ENCODE measurements around the gene CERS6.
A peak's percentile ranks its signal among the peaks of the same experiment; 100 is the strongest.

Gene CERS6

GRCh38 chr2:168526641-168527040, 70.6 kb downstream of the CERS6 start:
- no peaks in the 10 kb centered on the region for H3K36me3 ChIP-seq (ENCODE audit: control insufficient read depth, insufficient read depth, low read length, severe bottlenecking)
- peaks cover 63% of the 10 kb centered on the region for H3K4me1 ChIP-seq (ENCODE audit: control insufficient read depth, insufficient read depth, low read length)
- H3K9me3 ChIP-seq (ENCODE audit: control insufficient read depth, low read length), result no peaks in the 10 kb centered on the region
- H3K4me3 ChIP-seq (ENCODE audit: low read length), result peak overlapping the region; percentile 26
- peak overlapping the region; percentile 69 for H3K9ac ChIP-seq (ENCODE audit: low read length)
- no peak for DNase-seq (ENCODE audit: low read depth)
- H3K27me3 ChIP-seq (replicated peaks; ENCODE audit: control insufficient read depth, insufficient read depth, low read length), result no peaks in the 10 kb centered on the region

DNA sequence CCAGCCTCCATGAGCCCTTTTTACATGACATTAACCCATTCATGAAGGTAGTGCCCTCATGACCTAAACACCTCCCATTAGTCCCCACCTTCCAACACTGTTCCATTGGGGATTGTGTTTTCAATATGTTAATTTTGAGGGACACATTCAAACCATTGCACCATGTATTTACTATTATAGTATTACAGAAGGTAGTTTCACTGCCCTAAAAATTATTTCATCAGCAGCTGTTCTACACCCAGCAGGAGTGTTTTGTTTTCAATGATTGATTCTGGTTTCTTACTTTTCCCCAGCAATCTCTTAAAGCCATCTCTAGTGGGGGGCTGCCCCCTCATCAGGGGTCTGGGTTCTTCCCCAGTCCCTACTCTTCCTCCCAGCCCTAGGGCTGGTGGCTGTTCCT, 71.9 kb downstream of the CERS6 start:
- no peaks in the 10 kb centered on the region for H3K27me3 ChIP-seq (replicated peaks; ENCODE audit: control insufficient read depth, insufficient read depth, low read length)
- H3K4me3 ChIP-seq (ENCODE audit: low read length), result peak overlapping the region; percentile 10
- H3K4me1 ChIP-seq (ENCODE audit: control insufficient read depth, insufficient read depth, low read length), result peaks cover 63% of the 10 kb centered on the region
- H3K9ac ChIP-seq (ENCODE audit: low read length), result peak overlapping the region; percentile 62
- no peaks in the 10 kb centered on the region for H3K9me3 ChIP-seq (ENCODE audit: control insufficient read depth, low read length)
- no peak for DNase-seq (ENCODE audit: low read depth)
- no peaks in the 10 kb centered on the region for H3K36me3 ChIP-seq (ENCODE audit: control insufficient read depth, insufficient read depth, low read length, severe bottlenecking)

GRCh38 chr2:168528469-168528868, 72.4 kb downstream of the CERS6 start:
- Histone ChIP-seq H3K27me3 (replicated peaks; ENCODE audit: control insufficient read depth, insufficient read depth, low read length) (no peaks in the 10 kb centered on the region), H3K9me3 (ENCODE audit: control insufficient read depth, low read length) (no peaks in the 10 kb centered on the region), H3K4me1 (ENCODE audit: control insufficient read depth, insufficient read depth, low read length) (peaks cover 63% of the 10 kb centered on the region), H3K36me3 (ENCODE audit: control insufficient read depth, insufficient read depth, low read length, severe bottlenecking) (no peaks in the 10 kb centered on the region), H3K9ac (ENCODE audit: low read length) (peak overlapping the region; percentile 62), H3K4me3 (ENCODE audit: low read length) (peak overlapping the region; percentile 31)
- DNase-seq (ENCODE audit: low read depth), result peak; percentile 64

DNA sequence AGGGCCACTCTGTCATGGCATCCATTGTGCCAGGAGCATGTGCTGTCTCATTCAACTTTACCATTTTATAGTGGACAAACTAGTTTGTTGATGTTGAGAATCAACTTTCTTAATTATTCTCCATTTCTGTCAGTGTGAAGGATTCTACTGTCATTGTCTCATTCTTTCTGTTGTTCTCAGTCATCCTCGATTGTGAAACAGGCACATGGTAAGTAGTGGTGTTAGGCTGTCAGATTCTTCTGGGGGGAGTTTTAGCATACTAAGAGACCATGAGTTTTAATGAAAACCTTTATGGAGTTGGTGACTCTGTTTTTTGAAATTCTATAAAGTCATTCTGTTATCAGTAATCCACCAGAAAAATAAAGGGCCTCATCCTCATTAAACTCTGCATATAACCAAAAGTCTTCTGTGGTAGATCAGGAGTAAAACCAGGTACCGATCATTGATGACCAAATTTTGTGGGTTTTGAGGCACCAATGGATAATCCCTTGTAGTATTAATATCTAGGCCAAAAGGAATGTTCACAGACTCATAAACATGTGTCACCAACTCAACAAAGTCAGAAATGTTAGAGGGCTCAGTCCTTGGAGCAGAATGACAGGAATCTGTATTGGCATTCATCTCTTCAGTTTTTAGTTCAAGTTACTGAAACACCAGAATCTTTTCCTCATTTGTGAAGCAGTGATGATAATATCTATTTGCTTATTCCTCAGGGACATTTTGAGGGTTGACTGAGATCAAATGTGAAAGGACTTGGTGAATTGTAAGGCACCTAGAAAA, 73.2 kb downstream of the CERS6 start:
- no peaks in the 10 kb centered on the region for H3K36me3 ChIP-seq (ENCODE audit: control insufficient read depth, insufficient read depth, low read length, severe bottlenecking)
- no peaks in the 10 kb centered on the region for H3K9me3 ChIP-seq (ENCODE audit: control insufficient read depth, low read length)
- no peaks in the 10 kb centered on the region for H3K27me3 ChIP-seq (replicated peaks; ENCODE audit: control insufficient read depth, insufficient read depth, low read length)
- peak overlapping the region; percentile 62 for H3K9ac ChIP-seq (ENCODE audit: low read length)
- peaks cover 63% of the 10 kb centered on the region for H3K4me1 ChIP-seq (ENCODE audit: control insufficient read depth, insufficient read depth, low read length)
- peak overlapping the region; percentile 31 for H3K4me3 ChIP-seq (ENCODE audit: low read length)
- DNase-seq (ENCODE audit: low read depth), result no peak

DNA sequence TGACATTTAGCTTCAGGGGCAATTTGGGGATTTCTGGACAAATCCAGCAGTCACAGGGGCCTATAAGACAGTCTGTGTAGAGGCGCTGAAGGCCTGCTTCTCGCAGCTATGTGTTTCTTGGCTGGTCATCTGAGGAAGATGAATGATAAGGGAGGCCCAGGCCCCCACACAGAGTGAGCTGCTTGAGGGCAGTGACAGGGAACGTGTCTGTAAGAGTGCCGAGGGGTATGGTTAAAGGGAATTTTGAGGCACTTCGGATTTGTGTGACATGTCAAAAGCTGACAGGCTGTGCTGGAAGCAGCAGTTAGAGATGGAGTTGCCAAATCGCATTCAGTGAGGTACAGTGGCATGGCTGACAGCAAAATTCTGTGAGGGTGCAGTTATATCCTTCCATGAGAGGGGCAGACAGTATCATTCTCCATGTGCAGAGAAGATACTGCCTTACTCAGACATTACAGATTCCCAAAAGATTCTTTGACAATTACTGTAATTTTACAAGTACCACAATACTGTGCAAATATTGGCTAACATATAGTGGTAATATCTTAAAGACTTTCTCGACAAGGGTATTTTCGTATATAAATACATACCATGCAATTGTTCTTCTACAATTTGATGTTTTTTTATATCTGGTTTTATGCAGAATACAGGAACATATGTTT, 74.0 kb downstream of the CERS6 start:
- no peak for DNase-seq (ENCODE audit: low read depth)
- H3K27me3 ChIP-seq (replicated peaks; ENCODE audit: control insufficient read depth, insufficient read depth, low read length), result no peaks in the 10 kb centered on the region
- H3K9ac ChIP-seq (ENCODE audit: low read length), result peak overlapping the region; percentile 22
- peaks cover 63% of the 10 kb centered on the region for H3K4me1 ChIP-seq (ENCODE audit: control insufficient read depth, insufficient read depth, low read length)
- H3K9me3 ChIP-seq (ENCODE audit: control insufficient read depth, low read length), result no peaks in the 10 kb centered on the region
- no peaks in the 10 kb centered on the region for H3K36me3 ChIP-seq (ENCODE audit: control insufficient read depth, insufficient read depth, low read length, severe bottlenecking)
- no peak overlapping the region for H3K4me3 ChIP-seq (ENCODE audit: low read length)

- H3K9me3 ChIP-seq (ENCODE audit: control insufficient read depth, low read length), result no peaks in the 10 kb centered on the region
- H3K9ac ChIP-seq (ENCODE audit: low read length), result peak overlapping the region; percentile 56
- DNase-seq (ENCODE audit: low read depth), result peak; percentile 66
- no peaks in the 10 kb centered on the region for H3K36me3 ChIP-seq (ENCODE audit: control insufficient read depth, insufficient read depth, low read length, severe bottlenecking)
- no peaks in the 10 kb centered on the region for H3K27me3 ChIP-seq (replicated peaks; ENCODE audit: control insufficient read depth, insufficient read depth, low read length)
- peaks cover 58% of the 10 kb centered on the region for H3K4me1 ChIP-seq (ENCODE audit: control insufficient read depth, insufficient read depth, low read length)
- H3K4me3 ChIP-seq (ENCODE audit: low read length), result no peak overlapping the region
These were observed 75.0 kb downstream of the CERS6 start for GRCh38 chr2:168530982-168531622.

- Histone ChIP-seq H3K4me1 (ENCODE audit: control insufficient read depth, insufficient read depth, low read length) (peaks cover 27% of the 10 kb centered on the region), H3K27me3 (replicated peaks; ENCODE audit: control insufficient read depth, insufficient read depth, low read length) (no peaks in the 10 kb centered on the region), H3K9me3 (ENCODE audit: control insufficient read depth, low read length) (peaks cover 6% of the 10 kb centered on the region), H3K9ac (ENCODE audit: low read length) (no peak overlapping the region), H3K36me3 (ENCODE audit: control insufficient read depth, insufficient read depth, low read length, severe bottlenecking) (no peaks in the 10 kb centered on the region), H3K4me3 (ENCODE audit: low read length) (no peak overlapping the region)
- no peak for DNase-seq (ENCODE audit: low read depth)
These were observed 78.9 kb downstream of the CERS6 start for GRCh38 chr2:168534926-168535325.

GRCh38 chr2:168536925-168537466, 80.9 kb downstream of the CERS6 start:
- DNase-seq (ENCODE audit: low read depth), result no peak
- Histone ChIP-seq H3K4me3 (ENCODE audit: low read length) (no peak overlapping the region), H3K9me3 (ENCODE audit: control insufficient read depth, low read length) (peaks cover 10% of the 10 kb centered on the region), H3K36me3 (ENCODE audit: control insufficient read depth, insufficient read depth, low read length, severe bottlenecking) (no peaks in the 10 kb centered on the region), H3K27me3 (replicated peaks; ENCODE audit: control insufficient read depth, insufficient read depth, low read length) (no peaks in the 10 kb centered on the region), H3K4me1 (ENCODE audit: control insufficient read depth, insufficient read depth, low read length) (peaks cover 10% of the 10 kb centered on the region), H3K9ac (ENCODE audit: low read length) (no peak overlapping the region)

DNA sequence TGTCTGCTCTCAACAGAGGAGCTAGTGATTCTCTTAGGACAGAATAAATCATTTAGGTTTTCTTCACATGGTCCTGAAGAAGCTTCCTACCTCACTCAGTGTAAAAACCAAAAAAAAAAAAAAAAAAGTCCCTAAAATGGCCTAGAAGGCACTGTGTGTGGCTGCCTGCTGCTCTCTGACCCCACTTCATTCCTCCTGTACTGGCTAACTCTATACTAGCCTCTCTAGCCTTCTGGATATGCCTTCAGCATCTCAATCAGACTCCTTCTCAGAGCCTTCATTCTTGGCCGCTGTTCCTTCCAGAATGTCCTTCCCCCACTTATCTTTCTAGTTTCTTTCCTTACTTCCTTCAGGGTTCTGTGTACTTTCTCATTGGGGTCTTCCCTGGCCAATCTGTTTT, 82.1 kb downstream of the CERS6 start:
- Histone ChIP-seq H3K4me3 (ENCODE audit: low read length) (no peak overlapping the region), H3K36me3 (ENCODE audit: control insufficient read depth, insufficient read depth, low read length, severe bottlenecking) (no peaks in the 10 kb centered on the region), H3K4me1 (ENCODE audit: control insufficient read depth, insufficient read depth, low read length) (peaks cover 8% of the 10 kb centered on the region), H3K9me3 (ENCODE audit: control insufficient read depth, low read length) (peaks cover 10% of the 10 kb centered on the region), H3K9ac (ENCODE audit: low read length) (no peak overlapping the region), H3K27me3 (replicated peaks; ENCODE audit: control insufficient read depth, insufficient read depth, low read length) (no peaks in the 10 kb centered on the region)
- no peak for DNase-seq (ENCODE audit: low read depth)

GRCh38 chr2:168538534-168538933, 82.5 kb downstream of the CERS6 start:
- H3K36me3 ChIP-seq (ENCODE audit: control insufficient read depth, insufficient read depth, low read length, severe bottlenecking), result no peaks in the 10 kb centered on the region
- peaks cover 8% of the 10 kb centered on the region for H3K4me1 ChIP-seq (ENCODE audit: control insufficient read depth, insufficient read depth, low read length)
- no peak overlapping the region for H3K4me3 ChIP-seq (ENCODE audit: low read length)
- H3K9me3 ChIP-seq (ENCODE audit: control insufficient read depth, low read length), result peaks cover 10% of the 10 kb centered on the region
- no peak for DNase-seq (ENCODE audit: low read depth)
- no peaks in the 10 kb centered on the region for H3K27me3 ChIP-seq (replicated peaks; ENCODE audit: control insufficient read depth, insufficient read depth, low read length)
- H3K9ac ChIP-seq (ENCODE audit: low read length), result no peak overlapping the region

GRCh38 chr2:168539945-168540344, 83.9 kb downstream of the CERS6 start:
- DNase-seq (ENCODE audit: low read depth), result no peak
- Histone ChIP-seq H3K36me3 (ENCODE audit: control insufficient read depth, insufficient read depth, low read length, severe bottlenecking) (no peaks in the 10 kb centered on the region), H3K9me3 (ENCODE audit: control insufficient read depth, low read length) (peaks cover 10% of the 10 kb centered on the region), H3K27me3 (replicated peaks; ENCODE audit: control insufficient read depth, insufficient read depth, low read length) (no peaks in the 10 kb centered on the region), H3K4me1 (ENCODE audit: control insufficient read depth, insufficient read depth, low read length) (peaks cover 8% of the 10 kb centered on the region), H3K9ac (ENCODE audit: low read length) (no peak overlapping the region), H3K4me3 (ENCODE audit: low read length) (no peak overlapping the region)

Data from adipocyte (in vitro differentiated cells).